Measurements from ENCODE around the gene F11R. TPM values are rescaled to one million over a fixed set of nuclear protein-coding genes. Genes with fewer than 3 reads are reported as not detected.

Gene F11R
- total and polyA plus RNA-seq, 4 donors, result 25.8 to 80.4 (median 45.6) TPM

GRCh38 chr1:161048949-161049722, 28.2 kb upstream of the F11R start:
- peaks cover 0 to 5% (median 0%) of the 10 kb centered on the region in 4 donors for H3K36me3 ChIP-seq (ENCODE audit: control insufficient read depth in 4 of 4, insufficient read depth in 3 of 4, low read depth in 1 of 4, low read length in 3 of 4)
- TF ChIP-seq YY1 (IDR thresholded peaks at IDR 0.05), result no peak
- TF ChIP-seq ZBTB33 (IDR thresholded peaks at IDR 0.05), result no peak
- TF ChIP-seq, protein P1, sequence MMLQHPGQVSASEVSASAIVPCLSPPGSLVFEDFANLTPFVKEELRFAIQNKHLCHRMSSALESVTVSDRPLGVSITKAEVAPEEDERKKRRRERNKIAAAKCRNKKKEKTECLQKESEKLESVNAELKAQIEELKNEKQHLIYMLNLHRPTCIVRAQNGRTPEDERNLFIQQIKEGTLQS (IDR thresholded peaks at IDR 0.05), result no peak
- no peak for TF ChIP-seq TAF1 (conservative IDR thresholded peaks at IDR 0.05)
- TF ChIP-seq HNF4A (conservative IDR thresholded peaks at IDR 0.05), result no peak
- no peak for TF ChIP-seq SP1 (IDR thresholded peaks at IDR 0.05)
- TF ChIP-seq RXRA (IDR thresholded peaks at IDR 0.05), result no peak
- TF ChIP-seq JUND (IDR thresholded peaks at IDR 0.05), result no peak
- no peak for TF ChIP-seq GABPA (IDR thresholded peaks at IDR 0.05 in 1 of 2, conservative IDR thresholded peaks at IDR 0.05 in 1 of 2)
- TF ChIP-seq FOXA1 (IDR thresholded peaks at IDR 0.05), result no peak
- TF ChIP-seq HNF4G (IDR thresholded peaks at IDR 0.05), result no peak
- no peak for TF ChIP-seq FOXA2 (IDR thresholded peaks at IDR 0.05)
- TF ChIP-seq, protein P2, sequence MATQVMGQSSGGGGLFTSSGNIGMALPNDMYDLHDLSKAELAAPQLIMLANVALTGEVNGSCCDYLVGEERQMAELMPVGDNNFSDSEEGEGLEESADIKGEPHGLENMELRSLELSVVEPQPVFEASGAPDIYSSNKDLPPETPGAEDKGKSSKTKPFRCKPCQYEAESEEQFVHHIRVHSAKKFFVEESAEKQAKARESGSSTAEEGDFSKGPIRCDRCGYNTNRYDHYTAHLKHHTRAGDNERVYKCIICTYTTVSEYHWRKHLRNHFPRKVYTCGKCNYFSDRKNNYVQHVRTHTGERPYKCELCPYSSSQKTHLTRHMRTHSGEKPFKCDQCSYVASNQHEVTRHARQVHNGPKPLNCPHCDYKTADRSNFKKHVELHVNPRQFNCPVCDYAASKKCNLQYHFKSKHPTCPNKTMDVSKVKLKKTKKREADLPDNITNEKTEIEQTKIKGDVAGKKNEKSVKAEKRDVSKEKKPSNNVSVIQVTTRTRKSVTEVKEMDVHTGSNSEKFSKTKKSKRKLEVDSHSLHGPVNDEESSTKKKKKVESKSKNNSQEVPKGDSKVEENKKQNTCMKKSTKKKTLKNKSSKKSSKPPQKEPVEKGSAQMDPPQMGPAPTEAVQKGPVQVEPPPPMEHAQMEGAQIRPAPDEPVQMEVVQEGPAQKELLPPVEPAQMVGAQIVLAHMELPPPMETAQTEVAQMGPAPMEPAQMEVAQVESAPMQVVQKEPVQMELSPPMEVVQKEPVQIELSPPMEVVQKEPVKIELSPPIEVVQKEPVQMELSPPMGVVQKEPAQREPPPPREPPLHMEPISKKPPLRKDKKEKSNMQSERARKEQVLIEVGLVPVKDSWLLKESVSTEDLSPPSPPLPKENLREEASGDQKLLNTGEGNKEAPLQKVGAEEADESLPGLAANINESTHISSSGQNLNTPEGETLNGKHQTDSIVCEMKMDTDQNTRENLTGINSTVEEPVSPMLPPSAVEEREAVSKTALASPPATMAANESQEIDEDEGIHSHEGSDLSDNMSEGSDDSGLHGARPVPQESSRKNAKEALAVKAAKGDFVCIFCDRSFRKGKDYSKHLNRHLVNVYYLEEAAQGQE (IDR thresholded peaks at IDR 0.05), result no peak
- TF ChIP-seq NR2F2 (IDR thresholded peaks at IDR 0.05), result no peak
- TF ChIP-seq EGR1 (IDR thresholded peaks at IDR 0.05; ENCODE audit: low read depth in 2 of 2), result no peak
- no peak for TF ChIP-seq CTCF (IDR thresholded peaks at IDR 0.05; ENCODE audit: low read depth, low read length, missing input control)
- TF ChIP-seq, protein P3, sequence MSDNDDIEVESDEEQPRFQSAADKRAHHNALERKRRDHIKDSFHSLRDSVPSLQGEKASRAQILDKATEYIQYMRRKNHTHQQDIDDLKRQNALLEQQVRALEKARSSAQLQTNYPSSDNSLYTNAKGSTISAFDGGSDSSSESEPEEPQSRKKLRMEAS (IDR thresholded peaks at IDR 0.05), result no peak
- no peak for TF ChIP-seq RAD21 (IDR thresholded peaks at IDR 0.05)

More at GRCh38 chr1:161048949-161049722, 28.2 kb upstream of the F11R start:
- 92% methylated on average over 5 of the region's 5 CpGs for WGBS
- Histone ChIP-seq H3K9ac (ENCODE audit: low read depth in 1 of 2, low read length in 2 of 2) (no peak overlapping the region), H3K27me3 (ENCODE audit: control insufficient read depth in 4 of 4, insufficient read depth in 4 of 4, low read length in 3 of 4) (no peaks in the 10 kb centered on the region), H3K4me3 (ENCODE audit: low read depth in 1 of 3, low read length in 3 of 3) (peak overlapping the region in 1 of 3 donors; percentile 6), H3K9me3 (ENCODE audit: control insufficient read depth in 4 of 4, low read length in 3 of 4) (peaks cover 0 to 7% (median 2%) of the 10 kb centered on the region in 4 donors), H3K27ac (ENCODE audit: low read depth in 1 of 2, low read length in 2 of 2) (no peak overlapping the region), H3K4me1 (ENCODE audit: control insufficient read depth in 4 of 4, insufficient read depth in 4 of 4, low read length in 3 of 4) (peaks cover 1 to 18% (median 8%) of the 10 kb centered on the region in 4 donors)
- DNase-seq (ENCODE audit: low spot score), result no peak

Measured in liver (tissue), 9 donors.